Brain pericyte (primary cell): ENCODE measurements around the gene SNF8.
A peak's percentile ranks its signal among the peaks of the same experiment; 100 is the strongest.
"Not testable (repeated sequence)": the region's sequence is repeated elsewhere in the genome, so short reads cannot be mapped to it uniquely, and the experiment has no call there.

Experiments
- DNase-seq: peaks from one replicate; pipeline ENCODE4 v3.0.0-alpha.2; 2012; ENCODE audit warnings: low read depth, low spot score

SNF8 gene, protein sequence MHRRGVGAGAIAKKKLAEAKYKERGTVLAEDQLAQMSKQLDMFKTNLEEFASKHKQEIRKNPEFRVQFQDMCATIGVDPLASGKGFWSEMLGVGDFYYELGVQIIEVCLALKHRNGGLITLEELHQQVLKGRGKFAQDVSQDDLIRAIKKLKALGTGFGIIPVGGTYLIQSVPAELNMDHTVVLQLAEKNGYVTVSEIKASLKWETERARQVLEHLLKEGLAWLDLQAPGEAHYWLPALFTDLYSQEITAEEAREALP

DNA sequence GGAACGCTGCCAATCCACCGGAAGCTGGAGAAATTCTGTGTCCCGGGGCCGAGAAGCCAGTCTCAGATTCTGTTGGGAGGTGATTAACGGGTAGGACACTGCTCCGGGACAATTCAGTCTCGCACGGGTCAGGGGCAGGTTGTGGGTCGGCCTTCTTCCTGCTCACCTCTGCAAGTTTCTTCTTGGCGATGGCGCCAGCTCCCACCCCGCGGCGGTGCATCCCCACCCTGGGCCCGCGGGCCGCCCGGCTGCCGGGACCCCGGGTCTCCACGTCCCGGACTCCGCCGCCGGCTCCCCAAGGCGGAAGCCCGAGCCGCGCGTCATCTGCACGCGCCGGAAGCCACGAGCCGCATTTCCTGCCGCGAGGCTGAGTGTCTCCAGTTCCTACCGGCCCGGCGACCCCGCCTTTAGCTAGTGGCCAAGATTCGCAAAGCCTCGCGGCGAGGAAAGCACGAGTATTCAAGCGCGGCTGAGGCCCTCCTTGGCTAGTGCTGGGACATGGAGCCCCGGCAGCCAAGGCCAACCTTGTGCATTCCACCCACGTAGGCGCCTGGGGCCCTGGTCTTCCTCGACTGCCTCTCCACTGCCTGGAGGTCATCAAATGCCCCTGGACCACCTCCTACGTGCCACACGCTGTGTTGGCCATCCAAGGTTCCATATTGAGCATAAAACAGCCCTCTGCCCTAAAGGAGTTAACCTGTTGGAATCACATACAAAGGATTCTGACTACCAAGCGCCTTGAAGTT lies at the start of gene SNF8:
SNF8 (minus strand) TSS at position 328 of the 746 bp plus-strand sequence; CDS start at position 220, 108 bp downstream.
- peak; percentile 53 for DNase-seq

DNA sequence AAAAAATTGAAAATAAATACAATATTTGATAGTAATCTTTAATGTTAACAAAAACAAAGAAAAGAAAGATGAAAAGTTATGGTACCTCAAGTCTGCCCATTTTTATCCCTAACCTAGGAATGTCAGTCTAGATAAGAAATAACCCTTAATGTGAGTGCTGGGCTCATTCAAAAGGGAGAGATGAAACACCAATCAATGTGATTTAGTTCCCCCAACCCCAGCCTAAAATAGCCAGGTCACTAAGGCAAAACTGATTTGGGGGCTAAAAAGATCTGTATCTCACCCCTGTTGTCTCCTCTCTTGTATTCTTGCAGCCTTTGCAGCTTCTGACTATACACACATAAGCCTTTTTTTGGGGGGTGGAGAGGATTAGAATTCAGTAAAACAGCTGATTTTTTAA lies 49.3 kb upstream of the SNF8 start:
- DNase-seq = no peak

DNA sequence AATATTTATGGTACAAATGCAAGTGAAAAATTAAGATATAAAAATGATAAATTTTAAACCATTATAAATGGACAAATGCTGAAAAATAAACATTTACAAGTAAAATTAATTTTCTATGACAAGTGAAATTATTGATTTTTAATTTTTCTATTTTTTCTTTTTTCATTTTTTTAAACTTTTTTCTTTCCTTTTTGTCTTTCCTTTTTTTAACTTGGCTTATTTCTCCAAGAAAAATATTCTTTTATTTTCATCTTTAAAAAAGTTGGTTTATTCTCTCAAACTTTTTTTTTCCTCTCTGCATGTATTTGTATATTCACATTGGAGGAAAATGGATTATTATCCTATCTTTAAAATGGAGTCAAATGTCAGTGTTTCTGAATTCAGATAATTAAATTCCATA lies 48.7 kb upstream of the SNF8 start:
- no peak for DNase-seq

DNA sequence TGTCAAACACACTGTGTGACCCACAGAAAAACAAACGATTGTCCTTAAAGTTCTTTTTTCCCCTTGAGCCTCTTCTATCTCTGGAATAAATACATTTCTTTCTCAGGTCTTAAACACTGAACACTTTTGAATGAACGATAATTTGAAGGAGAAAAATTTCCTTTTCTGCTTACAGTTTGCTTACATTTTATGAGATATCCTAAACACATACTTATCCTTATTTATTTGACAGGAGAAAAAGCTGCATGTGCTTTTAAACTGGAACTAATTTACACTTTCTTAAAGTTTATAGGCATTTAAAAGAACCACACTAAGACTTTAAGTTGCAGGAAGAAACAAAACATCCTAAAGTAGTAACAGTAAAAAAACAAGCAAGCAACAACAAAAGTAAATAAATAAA lies 47.8 kb upstream of the SNF8 start:
- DNase-seq = no peak

DNA sequence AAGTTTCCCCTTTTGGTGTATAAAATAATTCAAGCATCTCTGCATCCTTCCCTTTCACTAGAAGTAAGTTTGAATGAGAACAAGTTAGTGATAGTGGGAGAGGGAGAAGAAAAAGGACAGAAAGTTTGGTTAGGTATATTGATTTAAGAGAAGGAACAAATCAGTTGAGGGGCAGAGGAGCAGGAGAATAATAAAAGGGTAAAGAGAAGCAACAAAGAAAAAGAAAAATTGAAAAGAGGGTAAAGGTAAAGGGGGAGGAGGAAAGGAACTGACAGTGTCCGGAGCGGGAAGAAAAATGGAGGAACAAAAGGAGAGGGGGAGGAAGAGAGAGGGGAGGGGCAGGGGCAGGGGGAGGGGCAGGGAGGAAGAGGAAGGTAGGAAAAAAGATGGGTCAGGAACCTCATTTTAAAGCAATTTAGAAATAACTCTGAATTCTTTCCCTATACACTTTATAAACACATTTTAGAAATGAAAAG lies 46.3 kb upstream of the SNF8 start:
- no peak for DNase-seq

DNA sequence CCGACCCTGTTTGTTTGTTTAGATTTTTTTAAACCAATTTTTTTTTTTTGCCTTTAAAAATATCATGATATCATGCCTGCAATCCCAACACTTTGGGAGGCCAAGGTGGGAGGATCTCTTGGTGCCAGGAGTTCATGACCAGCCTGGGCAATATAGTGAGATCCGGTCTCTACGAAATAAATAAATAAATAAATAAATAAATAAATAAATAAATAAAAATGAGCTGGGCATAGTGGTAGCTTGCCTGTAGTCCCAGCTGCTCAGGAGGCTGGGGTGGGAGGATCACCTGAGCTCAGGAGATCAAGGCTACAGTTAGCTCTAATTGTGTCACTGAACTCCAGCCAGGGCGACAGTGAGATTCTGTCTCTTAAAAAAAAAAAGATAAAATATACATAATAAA lies 44.5 kb upstream of the SNF8 start:
- DNase-seq = no peak

DNA sequence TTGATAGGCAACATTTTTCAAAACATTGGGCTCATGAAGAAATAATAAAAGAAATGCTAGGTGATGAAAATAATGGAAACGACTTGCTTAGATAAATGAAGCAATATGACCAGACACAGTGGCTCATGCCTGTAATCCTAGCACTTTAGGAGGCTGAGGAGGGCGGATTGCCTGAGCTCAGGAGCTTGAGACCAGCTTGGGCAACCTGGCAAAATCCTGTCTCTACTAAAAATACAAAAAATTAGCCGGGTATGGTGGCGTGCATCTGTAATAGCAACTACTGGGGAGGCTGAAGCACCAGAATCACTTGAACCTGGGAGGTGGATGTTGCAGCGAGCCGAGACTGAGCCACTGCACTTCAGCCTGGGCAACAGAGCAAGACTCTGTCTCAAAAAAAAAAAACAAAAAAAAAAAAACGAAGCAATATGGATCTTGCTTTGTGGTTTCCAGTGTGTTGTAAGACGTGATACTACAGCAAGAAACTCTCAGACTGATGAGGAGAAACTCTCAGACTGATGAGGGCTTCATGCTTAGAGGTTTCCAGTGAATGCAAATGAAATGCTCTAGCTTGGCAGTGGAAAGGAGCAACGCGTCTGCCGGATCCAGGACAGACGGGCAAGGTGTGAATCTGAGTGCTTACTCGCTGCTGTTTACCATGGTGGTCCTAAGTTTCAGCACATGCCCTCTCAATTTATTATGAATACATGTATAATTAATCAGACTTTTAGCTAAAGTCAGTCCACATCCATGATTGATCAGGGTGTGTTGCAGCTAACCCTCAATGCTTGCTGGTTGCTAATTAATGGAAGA lies 41.0 kb upstream of the SNF8 start:
- no peak for DNase-seq

DNA sequence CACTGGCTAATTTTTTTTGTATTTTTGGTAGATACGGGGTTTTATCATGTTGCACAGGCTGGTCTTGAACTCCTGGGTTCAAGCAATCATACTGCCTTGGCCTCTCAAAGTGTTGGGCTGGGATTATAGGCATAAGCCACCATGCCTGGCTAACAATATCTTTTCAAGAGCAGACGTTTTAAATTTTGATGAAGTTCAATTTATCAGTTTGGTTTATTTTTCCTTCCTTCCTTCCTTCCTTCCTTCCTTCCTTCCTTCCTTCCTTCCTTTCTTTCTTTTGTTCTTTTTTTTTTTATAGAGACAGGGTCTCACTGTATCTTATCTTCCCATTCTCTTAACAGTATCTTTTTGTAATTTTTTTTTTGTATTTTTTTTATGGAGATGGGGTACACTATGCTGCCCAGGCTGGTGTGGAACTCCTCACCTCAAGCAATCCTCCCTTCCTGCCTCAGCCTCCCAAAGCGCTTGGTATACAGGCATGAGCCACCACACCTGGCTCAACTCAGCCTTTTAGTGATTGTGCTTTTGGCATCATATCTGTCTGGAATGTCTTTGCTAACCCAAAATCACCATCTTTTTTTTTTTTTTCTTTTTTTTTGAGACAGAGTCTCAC lies 37.4 kb upstream of the SNF8 start:
- no peak for DNase-seq

DNA sequence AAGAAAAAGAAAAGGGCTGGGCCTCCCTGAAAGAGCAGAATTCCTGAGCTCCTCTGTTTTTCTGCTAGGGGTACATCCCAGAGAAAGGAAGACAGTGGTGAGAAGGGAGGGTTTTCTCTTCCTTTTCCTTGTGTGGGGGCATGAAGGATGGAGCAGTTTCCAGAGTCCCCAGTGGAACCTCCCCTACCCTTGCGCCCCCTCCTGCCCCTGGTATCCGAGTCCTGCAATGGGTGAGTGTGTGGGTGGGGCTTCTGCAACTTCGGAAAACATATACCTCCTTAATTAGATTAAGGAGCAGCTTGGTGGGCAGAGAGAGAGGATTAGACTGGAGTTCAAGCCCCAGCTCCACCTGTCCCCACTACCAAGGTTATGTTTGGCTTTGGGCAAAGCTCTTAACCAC lies 29.2 kb upstream of the SNF8 start:
- no peak for DNase-seq

DNA sequence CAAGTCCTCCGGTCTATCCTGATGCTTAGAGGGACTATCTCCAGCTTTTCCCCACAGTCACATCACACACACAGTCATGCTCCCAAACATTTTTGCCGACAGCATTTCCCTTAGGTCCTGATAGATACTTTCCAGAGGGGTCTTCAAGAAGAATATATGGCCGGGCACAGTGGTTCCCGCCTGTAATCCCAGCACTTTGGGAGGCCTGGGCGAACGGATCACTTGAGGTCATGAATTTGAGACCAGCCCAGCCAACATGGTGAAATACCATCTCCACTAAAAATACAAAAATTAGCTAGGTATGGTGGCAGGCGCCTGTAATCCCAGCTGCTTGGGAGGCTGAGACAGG lies 28.1 kb upstream of the SNF8 start:
- DNase-seq = no peak

DNA sequence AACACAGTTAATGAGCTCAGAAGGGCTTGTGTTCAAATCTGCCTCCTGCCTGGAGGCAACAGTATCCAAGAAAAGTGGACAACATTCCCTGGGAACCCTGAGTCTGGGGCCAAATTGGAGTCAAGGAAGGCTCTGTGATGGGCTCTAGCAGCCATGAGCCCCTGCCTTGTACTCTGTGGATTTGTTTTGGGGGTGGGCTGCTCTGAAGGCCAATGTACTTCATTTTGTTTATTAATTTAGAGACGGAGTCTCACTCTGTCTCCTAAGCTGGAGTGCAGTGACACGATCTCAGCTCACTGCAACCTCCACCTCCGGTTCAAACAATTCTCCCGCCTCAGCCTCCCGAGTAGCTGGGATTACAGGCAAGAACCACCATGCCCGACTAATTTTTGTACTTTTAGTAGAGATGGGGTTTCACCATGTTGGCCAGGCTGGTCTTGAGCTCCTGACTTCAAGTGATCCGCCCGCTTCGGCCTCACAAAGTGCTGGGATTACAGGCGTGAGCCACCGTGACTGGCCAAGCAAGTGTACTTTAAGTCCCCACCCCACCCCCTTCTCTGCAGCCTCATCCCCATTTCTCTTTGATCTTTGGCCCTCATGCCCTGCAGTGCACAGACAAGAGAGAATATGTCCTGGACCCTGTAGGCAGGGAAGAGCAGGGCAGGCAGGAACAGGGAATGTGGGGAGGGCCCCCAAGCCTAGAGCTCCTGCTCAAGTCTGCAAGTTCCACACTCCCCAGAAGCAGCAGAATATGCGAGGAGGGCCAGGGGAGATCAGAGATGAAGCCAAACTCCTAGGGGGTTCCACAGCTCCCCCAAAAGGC lies 26.4 kb upstream of the SNF8 start:
- DNase-seq = no peak

DNA sequence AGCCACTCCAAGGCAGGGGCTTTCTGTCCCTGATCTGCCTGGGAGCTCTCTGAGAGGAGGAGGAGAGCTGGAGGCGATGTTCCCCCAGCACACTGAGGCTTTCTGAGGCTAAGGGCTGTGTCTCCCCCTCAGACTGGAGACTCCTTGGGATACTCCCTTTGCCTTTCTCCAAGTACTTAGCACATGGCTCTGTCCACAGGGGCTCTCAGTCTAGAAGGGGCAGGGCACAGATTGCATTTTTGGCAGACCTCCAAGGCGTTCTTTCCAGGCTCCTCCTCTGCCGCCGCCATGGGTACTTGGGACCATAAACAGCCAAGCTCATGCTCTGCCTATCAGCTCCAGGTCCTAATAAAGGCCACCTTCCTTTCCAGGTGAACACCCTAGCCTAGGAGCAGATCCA lies 25.6 kb upstream of the SNF8 start:
- DNase-seq = no peak

DNA sequence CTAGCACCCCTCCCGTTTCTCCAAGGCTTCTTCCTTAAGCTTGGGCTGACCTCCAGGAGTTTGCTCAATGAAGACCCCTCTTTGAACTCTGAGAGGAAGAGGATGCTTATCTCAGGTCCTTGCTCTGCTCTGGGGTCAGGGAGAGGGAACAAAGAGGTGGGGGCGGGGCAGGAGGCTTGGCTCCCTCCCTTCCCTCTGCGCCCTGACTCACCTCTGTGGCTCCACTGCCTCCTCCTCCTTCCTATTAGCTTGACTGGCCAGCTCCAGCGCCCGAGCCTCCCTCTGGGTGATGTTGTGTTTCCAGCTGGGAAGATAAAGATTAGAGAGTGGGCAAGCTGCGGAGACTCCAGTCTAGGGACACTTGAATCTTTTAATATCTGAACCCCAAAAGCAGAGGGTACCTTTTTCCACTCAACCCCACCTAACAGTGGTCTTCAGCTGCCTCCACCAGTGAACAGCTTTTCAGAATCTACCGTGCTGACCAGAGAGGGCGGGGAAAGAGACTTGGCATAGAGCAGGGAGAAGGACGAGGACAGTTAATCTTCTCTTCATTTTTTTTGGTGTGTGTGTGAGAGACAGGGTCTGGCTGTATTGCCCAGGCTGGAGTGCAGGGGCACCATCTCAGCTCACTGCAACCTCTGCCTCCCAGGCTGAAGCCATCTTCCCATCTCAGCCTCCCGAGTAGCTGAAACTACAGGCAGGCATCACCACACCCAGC lies 17.0 kb upstream of the SNF8 start:
- DNase-seq = no peak

DNA sequence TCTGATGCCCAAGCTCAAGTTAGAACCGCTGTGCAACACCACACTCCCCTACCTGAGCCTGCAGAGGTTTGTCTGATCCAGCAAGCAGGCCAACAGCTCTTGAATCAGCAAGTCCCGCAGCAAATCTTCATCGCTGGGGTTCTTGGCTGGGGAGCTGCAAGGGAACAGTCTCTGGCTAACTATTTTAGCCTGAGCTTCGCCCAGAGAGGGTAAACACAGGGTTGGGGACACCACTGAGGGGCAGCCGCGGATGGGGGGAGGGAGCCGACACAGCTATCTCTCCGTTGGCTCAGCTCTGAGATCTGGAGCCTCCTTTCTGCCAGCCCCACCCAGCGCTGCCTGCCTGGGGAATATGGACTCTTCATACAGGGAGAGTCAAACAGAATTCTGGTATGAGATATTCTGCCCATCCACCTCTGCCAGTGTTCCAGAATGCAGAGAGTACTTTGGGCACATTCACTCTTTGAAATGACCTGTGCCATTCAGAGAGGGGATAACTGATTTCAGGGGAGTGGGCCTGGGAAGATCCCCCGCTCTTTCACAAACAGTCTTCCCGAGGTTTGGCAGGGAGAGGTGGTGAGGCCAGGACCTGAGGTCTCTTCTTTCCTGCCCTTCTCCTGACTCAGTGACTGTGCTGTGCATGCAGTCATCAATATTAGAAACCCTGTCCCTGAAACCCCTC lies 16.3 kb upstream of the SNF8 start:
- no peak for DNase-seq

DNA sequence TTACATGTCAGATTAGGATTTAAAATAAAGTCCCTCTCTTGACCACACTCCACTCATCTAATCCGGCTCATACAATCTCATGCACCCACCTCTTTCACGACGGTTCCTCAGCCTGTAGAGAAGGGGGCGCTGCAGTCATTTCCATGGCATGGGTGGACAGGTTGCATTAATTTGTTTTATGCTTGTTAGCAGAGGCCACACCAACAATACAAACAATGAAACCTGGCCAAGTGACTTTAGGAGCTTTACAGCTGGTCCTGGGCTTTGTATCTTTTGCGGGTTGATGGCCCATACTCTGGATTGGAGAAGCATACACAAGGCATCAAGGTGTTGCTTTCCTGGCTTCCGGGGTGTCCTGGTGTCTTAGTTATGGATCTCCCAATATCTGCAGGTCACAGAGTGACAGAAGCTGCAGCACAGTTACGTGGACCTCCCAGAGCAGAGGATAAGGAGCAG lies 9.7 kb upstream of the SNF8 start:
- no peak for DNase-seq

DNA sequence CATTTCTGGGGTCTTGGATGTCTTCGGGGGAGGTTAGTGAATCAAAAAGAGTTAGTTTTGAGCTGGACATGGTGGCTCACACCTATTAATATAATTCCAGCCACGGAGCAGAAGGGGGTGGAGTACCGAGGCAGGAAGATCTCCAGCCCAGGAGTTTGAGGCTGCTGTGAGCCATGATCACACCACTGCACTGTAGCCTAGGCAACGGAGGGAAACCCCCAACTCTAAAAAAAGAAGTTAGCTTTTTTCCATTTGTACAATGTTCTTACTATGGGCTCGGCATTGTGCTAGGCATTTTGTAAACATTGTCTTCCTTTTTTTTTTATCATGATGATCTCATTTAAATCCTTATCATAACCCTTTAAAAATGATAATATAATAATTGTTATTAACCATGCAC lies 8.3 kb upstream of the SNF8 start:
- no peak for DNase-seq

DNA sequence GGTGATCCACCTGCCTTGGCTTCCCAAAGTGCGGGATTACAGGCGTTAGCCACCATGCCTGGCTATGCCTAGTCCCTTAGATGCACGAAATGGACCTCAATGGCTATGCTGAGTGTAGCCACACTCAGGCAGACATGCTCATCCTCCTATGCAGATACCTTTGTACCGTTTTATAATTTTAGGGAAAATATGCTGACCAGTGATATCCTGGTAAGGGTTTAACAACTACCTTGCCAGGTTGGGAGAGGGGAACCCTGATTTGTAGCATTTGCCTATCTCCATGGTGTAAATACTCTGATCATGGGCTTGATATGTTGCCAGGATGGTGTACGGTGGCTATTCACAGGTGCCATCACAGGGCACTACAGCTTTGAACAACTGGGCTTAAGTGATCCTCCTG lies 6.9 kb upstream of the SNF8 start:
- no peak for DNase-seq

DNA sequence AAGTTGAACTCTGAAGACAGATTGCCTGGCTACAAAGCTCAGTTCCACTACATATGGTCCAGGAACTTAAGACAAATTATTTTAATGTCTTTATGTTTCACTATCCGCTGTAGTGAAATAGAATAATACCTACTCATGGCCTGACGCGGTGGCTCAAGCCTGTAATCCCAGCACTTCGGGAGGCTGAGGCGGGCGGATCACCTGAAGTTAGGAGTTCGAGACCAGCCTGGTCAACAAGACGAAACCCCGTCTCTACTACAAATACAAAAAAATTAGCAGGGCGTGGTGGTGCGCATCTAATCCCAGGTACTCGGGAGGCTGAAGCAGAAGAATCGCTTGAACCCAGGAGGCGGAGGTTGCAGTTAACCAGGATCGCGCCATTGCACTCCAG lies 614 bp upstream of the SNF8 start:
- not testable (repeated sequence) for DNase-seq

DNA sequence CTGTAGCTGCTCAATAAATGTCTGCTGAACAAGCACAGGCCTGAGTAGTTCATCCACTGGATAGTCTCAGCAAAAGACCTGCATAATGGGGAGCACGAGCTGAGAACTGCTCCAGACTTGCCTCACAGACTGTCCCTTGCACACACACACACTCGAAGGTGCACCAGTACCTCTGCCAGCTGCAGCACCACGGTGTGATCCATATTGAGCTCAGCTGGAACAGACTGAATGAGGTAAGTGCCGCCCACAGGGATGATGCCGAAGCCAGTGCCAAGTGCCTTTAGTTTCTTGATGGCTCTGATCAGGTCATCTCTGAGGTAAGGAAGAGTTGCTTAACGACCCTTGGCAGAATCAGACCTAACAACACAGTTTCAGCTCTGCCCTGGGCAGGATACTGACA lies 11.6 kb downstream of the SNF8 start:
- DNase-seq = no peak

DNA sequence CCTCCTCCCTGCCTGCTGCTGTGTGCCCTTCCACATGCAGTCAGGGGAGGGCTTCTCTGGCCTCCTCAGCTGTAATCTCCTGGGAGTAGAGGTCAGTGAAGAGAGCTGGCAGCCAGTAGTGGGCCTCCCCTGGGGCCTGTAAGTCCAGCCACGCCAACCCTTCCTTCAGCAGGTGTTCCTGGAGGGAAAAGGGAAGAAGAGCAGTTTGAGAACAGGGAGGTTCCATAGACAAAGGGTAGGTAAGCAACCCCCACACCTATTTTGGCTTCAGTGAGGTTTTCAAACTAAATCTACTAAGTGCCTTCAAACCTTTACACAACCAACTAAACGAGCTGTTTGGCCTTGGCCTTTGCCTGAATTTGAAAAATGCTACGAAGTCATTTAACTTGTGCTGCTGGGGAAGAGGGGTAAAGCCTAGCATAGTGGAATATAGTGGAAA lies 14.2 kb downstream of the SNF8 start:
- no peak for DNase-seq
